H1 (cell line): Measurements from ENCODE around the gene MXD4. TPM values are rescaled to one million over a fixed set of nuclear protein-coding genes. Genes with fewer than 3 reads are reported as not detected.

ENCODE experiments used
- BCL11A ChIP-seq, 2 experiments: IDR thresholded peaks; one replicate each; pipeline ENCODE4 v1.6.1; 2011; ENCODE audit warnings: low read depth in 2 of 2, low read length in 2 of 2, mild to moderate bottlenecking in 2 of 2
- CEBPB ChIP-seq: IDR thresholded peaks from 2 replicates; pipeline ENCODE4 v1.6.1; 2012; ENCODE audit warnings: low read depth, low read length
- EGR1 ChIP-seq: IDR thresholded peaks from 2 replicates; pipeline ENCODE4 v1.6.1; 2011; ENCODE audit warnings: low read depth, low read length, borderline replicate concordance
- KDM4A ChIP-seq: IDR thresholded peaks from one replicate; pipeline ENCODE4 v1.7.1; 2012; ENCODE audit warnings: low read depth, mild to moderate bottlenecking, moderate library complexity, low read length, inconsistent platforms; ENCODE audit not compliant: severe bottlenecking
- KDM5A ChIP-seq: fragments of 200-600 bp; IDR thresholded peaks from 2 replicates; pipeline ENCODE4 v1.7.1; 2012; ENCODE audit warnings: mild to moderate bottlenecking, low read length, inconsistent platforms, mixed read lengths
- MAFK ChIP-seq: IDR thresholded peaks from 2 replicates; pipeline ENCODE4 v1.6.1; 2012; ENCODE audit warnings: low read depth, mild to moderate bottlenecking, improper control_type of control experiment, low read length
- POLR2A ChIP-seq, 2 experiments: IDR thresholded peaks; 1 replicate in 1 of 2; 2 replicates in 1 of 2; pipeline ENCODE4 v1.6.1; 2011; ENCODE audit warnings: low read depth in 2 of 2, low read length in 2 of 2, mild to moderate bottlenecking in 2 of 2; ENCODE audit errors: control extremely low read depth in 1 of 2
- POU5F1 ChIP-seq: IDR thresholded peaks from 2 replicates; pipeline ENCODE4 v1.6.1; 2011; ENCODE audit warnings: low read depth, mild to moderate bottlenecking, low read length, moderate library complexity
- RBBP5 ChIP-seq: IDR thresholded peaks from 2 replicates; pipeline ENCODE4 v1.7.1; 2012; ENCODE audit warnings: low read depth, mild to moderate bottlenecking, inconsistent platforms, low read length, moderate library complexity, borderline replicate concordance
- SP1 ChIP-seq: IDR thresholded peaks from 2 replicates; pipeline ENCODE4 v1.6.1; 2011; ENCODE audit warnings: low read depth, low read length
- SUZ12 ChIP-seq: fragments of 200-600 bp; sonication (generic); IDR thresholded peaks from 2 replicates; pipeline ENCODE4 v1.6.1; 2012; ENCODE audit warnings: mild to moderate bottlenecking, inconsistent platforms, low read length, moderate library complexity, mixed read lengths
- TCF12 ChIP-seq: IDR thresholded peaks from 2 replicates; pipeline ENCODE4 v1.6.1; 2011; ENCODE audit warnings: low read depth, mild to moderate bottlenecking, low read length
- USF2 ChIP-seq: IDR thresholded peaks from 2 replicates; pipeline ENCODE4 v1.6.1; 2011; ENCODE audit warnings: low read length, improper control_type of control experiment
- YY1 ChIP-seq: IDR thresholded peaks from 2 replicates; pipeline ENCODE4 v1.6.1; 2011; ENCODE audit warnings: low read depth, mild to moderate bottlenecking, low read length
- polyA plus RNA-seq, 7 experiments: library from polyadenylated mRNA; depleted of rRNA in 3 of 7; stranded (reverse) in 5 of 7; unstranded in 2 of 7; fragments of >200 nt in 5 of 7; fragments of 200-250 nt in 2 of 7; gene quantifications; 1 replicate in 5 of 7; 2 replicates in 1 of 7; 4 replicates in 1 of 7; pipeline versions ENCODE4 v1.2.1 to v1.2.3, GENCODE V29; 2011 to 2013; ENCODE audit warnings: missing spikeins in 2 of 7, mixed read lengths in 2 of 7
- total RNA-seq: library from RNA; stranded (reverse); fragmentation: NEBNext Ultra II Directional; extraction: Animal tissue kit (Norgen Biotek cat#: 25700); gene quantifications from 2 replicates; pipeline ENCODE4 v1.2.1, GENCODE V29; 2021

Gene MXD4
- total and polyA plus RNA-seq, 2 of the 8 experiments (the other 6 are each of a cell fraction or from before 2014, with no cell fraction given), result 18.0 to 20.8 TPM

GRCh38 chr4:2241410-2242353 is 20.2 kb downstream of the MXD4 start, which contains the start of the genes HAUS3 and POLN (continued):
- TF ChIP-seq SUZ12 (no peak), POU5F1 (no peak), RBBP5 (no peak; the same call in 1 of the 2 replicates), TCF12 (no peak), YY1 (no peak), CEBPB (no peak), KDM4A (peak; percentile 90), SP1 (no peak), POLR2A (IDR thresholded peaks at IDR 0.05; ENCODE audit: control extremely low read depth in 1 of 2, low read depth in 2 of 2, low read length in 2 of 2) (peak in 1 of 2 experiments; percentile 68; a peak in 1 of 3 replicates), KDM5A (no peak), MAFK (no peak), BCL11A (IDR thresholded peaks at IDR 0.05; ENCODE audit: low read depth in 2 of 2, low read length in 2 of 2) (no peak), USF2 (no peak), EGR1 (no peak)
